GM12873 (cell line): Measurements from ENCODE around the gene WDR90.

ENCODE experiments used
- CTCF ChIP-seq: IDR thresholded peaks from 2 replicates; pipeline ENCODE4 v1.5.1; 2012; ENCODE audit warnings: low read depth, mild to moderate bottlenecking, moderate library complexity, low read length, control low read depth; ENCODE audit not compliant: insufficient read depth; ENCODE audit errors: missing control alignments

The WDR90 gene

GRCh38 chr16:627454-628239, 21.5 kb upstream of the WDR90 start:
- no peak for TF ChIP-seq CTCF

- TF ChIP-seq CTCF = no peak
These were observed 20.7 kb upstream of the WDR90 start for GRCh38 chr16:628321-629061.

GRCh38 chr16:629185-629832, 19.9 kb upstream of the WDR90 start:
- TF ChIP-seq CTCF = no peak

- no peak for TF ChIP-seq CTCF
These were observed 19.3 kb upstream of the WDR90 start for GRCh38 chr16:629833-630248.

- TF ChIP-seq CTCF = no peak
These were observed 18.8 kb upstream of the WDR90 start for GRCh38 chr16:630249-630814.

- TF ChIP-seq CTCF = no peak
These were observed 18.3 kb upstream of the WDR90 start, which contains the start of gene WFIKKN1 for GRCh38 chr16:630815-631405. TSS of gene WFIKKN1 (plus strand) at chr16:630985. CDS start at chr16:631254, 269 bp downstream.
